Ectodermal cell (in vitro differentiated cells): ENCODE data around the gene KCNQ5.

Experiments used
- H3K27ac ChIP-seq: 2 replicates; pipeline ENCODE4 v1.7.0; 2013; ENCODE audit warnings: mild to moderate bottlenecking, low read depth, low read length; ENCODE audit not compliant: insufficient read depth, poor library complexity, severe bottlenecking
- H3K27me3 ChIP-seq: 2 replicates; pipeline ENCODE4 v1.7.0; 2013; ENCODE audit warnings: mild to moderate bottlenecking, low read length; ENCODE audit not compliant: insufficient read depth, control insufficient read depth, poor library complexity, severe bottlenecking
- H3K36me3 ChIP-seq: one replicate; pipeline ENCODE4 v1.7.0; 2013; ENCODE audit warnings: low read length; ENCODE audit not compliant: control insufficient read depth, insufficient read depth
- H3K4me1 ChIP-seq: one replicate; pipeline ENCODE4 v1.7.0; 2013; ENCODE audit warnings: low read length; ENCODE audit not compliant: control insufficient read depth, insufficient read depth
- H3K4me3 ChIP-seq: 2 replicates; pipeline ENCODE4 v1.7.0; 2013; ENCODE audit warnings: low read depth, low read length, control low read depth; ENCODE audit not compliant: insufficient read depth
- H3K9me3 ChIP-seq: 2 replicates; pipeline ENCODE4 v1.7.0; 2013; ENCODE audit warnings: mild to moderate bottlenecking, low read length, moderate library complexity; ENCODE audit not compliant: control insufficient read depth
- WGBS, 2 experiments: methylation state at CpG; one replicate each; pipeline ENCODE4 v1.1.7; 2013; ENCODE audit warnings: missing lambda C conversion rate in 2 of 2; 5-methylcytosine and 5-hydroxymethylcytosine counted together

KCNQ5 gene

GRCh38 chr6:72619883-72620696, 1.8 kb upstream of the KCNQ5 start:
- peaks cover 61% of the 10 kb centered on the region for H3K27me3 ChIP-seq
- H3K36me3 ChIP-seq = no peaks in the 10 kb centered on the region
- peaks cover 6% of the 10 kb centered on the region for H3K4me1 ChIP-seq
- no peaks in the 10 kb centered on the region for H3K9me3 ChIP-seq
- WGBS, 2 experiments = 11% methylated on average over 31 of the region's 31 CpGs
- H3K27ac ChIP-seq = no peak overlapping the region
- H3K4me3 ChIP-seq = peak overlapping the region; percentile 30

DNA sequence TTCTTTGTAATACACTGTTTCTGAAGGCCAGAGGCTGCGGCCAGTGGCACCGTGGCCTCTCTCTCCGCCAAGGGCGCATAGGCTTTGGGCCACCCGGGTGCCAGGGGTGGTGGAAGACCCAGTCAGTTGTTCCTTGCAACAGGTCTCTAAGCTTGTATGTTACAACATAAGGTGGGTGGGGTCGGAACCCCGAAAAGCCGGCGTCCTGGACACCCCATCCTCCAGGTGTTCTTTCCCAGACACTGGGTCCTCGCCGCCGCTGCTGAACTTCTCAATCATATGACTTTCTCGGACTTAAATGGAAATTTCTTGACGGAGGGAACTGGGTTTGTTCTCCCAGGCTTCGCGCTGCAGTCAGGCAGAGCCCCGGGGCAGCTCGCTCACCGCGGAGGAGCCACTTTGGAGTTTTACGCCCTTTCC, 983 bp upstream of the KCNQ5 start:
- H3K4me1 ChIP-seq = peaks cover 6% of the 10 kb centered on the region
- 10 to 11% methylated on average over 21 of the region's 21 CpGs for WGBS, 2 experiments
- H3K27ac ChIP-seq = no peak overlapping the region
- peak overlapping the region; percentile 47 for H3K4me3 ChIP-seq
- no peaks in the 10 kb centered on the region for H3K36me3 ChIP-seq
- H3K9me3 ChIP-seq = no peaks in the 10 kb centered on the region
- H3K27me3 ChIP-seq = peaks cover 61% of the 10 kb centered on the region

DNA sequence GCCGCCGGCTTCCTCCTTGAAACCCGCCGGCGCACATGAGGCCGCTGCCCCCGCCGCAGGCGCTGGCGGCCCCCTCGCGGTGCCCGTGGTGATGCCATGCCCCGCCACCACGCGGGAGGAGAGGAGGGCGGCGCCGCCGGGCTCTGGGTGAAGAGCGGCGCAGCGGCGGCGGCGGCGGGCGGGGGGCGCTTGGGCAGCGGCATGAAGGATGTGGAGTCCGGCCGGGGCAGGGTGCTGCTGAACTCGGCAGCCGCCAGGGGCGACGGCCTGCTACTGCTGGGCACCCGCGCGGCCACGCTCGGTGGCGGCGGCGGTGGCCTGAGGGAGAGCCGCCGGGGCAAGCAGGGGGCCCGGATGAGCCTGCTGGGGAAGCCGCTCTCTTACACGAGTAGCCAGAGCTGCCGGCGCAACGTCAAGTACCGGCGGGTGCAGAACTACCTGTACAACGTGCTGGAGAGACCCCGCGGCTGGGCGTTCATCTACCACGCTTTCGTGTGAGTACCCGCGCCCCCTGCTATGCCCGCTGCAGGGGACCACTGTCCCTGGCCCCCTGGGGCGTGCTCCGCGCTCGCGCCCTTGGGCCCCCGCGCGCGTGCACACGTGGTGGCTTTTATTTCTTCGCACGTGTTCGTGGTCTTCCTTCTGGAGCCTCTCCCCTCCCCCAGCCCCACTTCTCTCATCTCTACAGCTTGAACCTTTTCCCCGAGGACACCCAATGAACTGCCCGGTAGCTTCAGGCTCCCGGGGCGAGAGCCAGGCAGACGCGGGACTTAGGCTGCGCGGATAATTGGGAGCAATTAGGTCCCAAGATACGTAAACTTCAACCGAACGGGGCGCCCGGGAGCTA, 453 bp downstream of the KCNQ5 start:
- Histone ChIP-seq H3K4me3 (peak overlapping the region; percentile 47), H3K27me3 (peaks cover 61% of the 10 kb centered on the region), H3K9me3 (no peaks in the 10 kb centered on the region), H3K36me3 (no peaks in the 10 kb centered on the region), H3K4me1 (peaks cover 6% of the 10 kb centered on the region), H3K27ac (no peak overlapping the region)
- WGBS, 2 experiments = 1% methylated on average over 89 of the region's 89 CpGs

DNA sequence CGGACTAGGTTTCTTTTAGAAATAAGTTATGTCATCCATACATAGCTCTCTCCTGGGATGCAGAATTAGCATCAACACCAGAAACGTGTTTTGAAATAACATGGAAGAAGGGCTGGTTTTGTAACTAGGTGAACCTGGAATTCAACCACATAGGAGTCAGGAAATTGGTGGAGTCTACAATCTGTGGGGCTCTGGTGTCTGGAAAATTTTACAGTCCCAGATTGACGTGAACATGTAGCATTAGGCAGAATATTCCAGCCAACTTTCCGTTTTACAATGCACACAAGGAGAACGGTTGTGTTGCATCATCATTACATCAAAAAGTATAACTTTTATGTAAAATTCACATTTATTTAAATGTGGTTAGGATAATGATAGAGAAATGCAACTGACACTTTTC, 1.9 kb downstream of the KCNQ5 start:
- Histone ChIP-seq H3K4me1 (peaks cover 6% of the 10 kb centered on the region), H3K27ac (no peak overlapping the region), H3K4me3 (no peak overlapping the region), H3K27me3 (peaks cover 58% of the 10 kb centered on the region), H3K9me3 (no peaks in the 10 kb centered on the region), H3K36me3 (no peaks in the 10 kb centered on the region)
- WGBS, 2 experiments = 70 to 75% methylated on average over 4 to 5 of the region's 5 CpGs

DNA sequence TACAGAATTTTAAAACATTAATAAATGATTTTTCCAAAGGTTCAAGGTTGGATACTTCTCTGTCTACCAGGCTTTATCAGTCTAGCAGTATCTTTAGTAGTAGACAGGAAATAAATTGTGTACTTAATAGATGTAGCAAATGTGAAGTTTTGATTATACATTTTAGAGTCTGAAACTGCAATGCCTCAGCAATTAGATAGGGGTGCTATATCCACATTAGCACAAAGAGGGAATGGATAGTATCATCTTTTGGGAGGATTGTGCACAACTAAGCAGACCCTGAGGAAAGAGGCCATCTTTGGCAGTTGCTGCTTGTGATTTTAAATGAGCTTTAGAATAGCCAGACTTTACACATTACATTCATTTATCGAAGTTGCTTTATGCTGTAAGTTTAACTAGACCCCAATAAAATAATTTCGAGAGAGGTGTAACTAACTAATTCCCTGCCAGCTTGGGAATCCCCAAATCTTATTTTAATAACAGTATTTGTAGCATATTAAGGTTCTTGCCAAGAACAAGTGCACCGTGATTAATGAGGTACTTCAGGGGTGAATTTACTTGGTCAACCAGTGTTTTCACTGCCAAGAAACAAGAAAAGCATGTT, 2.8 kb downstream of the KCNQ5 start:
- Histone ChIP-seq H3K36me3 (no peaks in the 10 kb centered on the region), H3K27ac (no peak overlapping the region), H3K4me1 (peaks cover 6% of the 10 kb centered on the region), H3K4me3 (no peak overlapping the region), H3K27me3 (peaks cover 49% of the 10 kb centered on the region), H3K9me3 (no peaks in the 10 kb centered on the region)
- WGBS, 2 experiments = 73 to 100% methylated on average over 1 to 3 of the region's 3 CpGs

GRCh38 chr6:72626126-72626525, 4.3 kb downstream of the KCNQ5 start:
- WGBS, 2 experiments = 89 to 93% methylated on average over 2 of the region's 2 CpGs

DNA sequence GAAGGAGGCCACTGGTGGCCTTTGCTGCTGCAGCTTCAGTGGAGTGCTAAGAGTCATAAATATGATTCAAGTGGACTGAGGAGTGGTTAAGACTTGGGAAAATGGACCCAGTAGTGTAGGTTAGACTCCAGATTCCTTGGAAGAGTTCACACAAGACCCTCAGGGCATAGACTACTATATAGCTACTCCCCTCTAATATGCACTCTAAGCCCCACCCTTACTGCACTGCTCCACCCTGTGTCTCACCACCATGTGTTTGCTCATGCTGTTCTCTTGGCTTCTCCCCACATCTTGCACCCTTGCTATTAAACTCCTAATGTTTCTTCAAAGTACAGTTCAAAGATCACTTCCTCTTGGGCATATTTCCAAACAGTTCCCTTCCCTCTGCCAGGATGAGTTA, 5.7 kb downstream of the KCNQ5 start:
- Histone ChIP-seq H3K36me3 (no peaks in the 10 kb centered on the region), H3K4me1 (peaks cover 4% of the 10 kb centered on the region), H3K27me3 (peaks cover 20% of the 10 kb centered on the region), H3K27ac (no peak overlapping the region), H3K9me3 (no peaks in the 10 kb centered on the region), H3K4me3 (no peak overlapping the region)

More at GRCh38 chr6:72626126-72626525, 4.3 kb downstream of the KCNQ5 start:
- H3K27me3 ChIP-seq = peaks cover 35% of the 10 kb centered on the region
- no peak overlapping the region for H3K27ac ChIP-seq
- peaks cover 6% of the 10 kb centered on the region for H3K4me1 ChIP-seq
- no peak overlapping the region for H3K4me3 ChIP-seq
- H3K36me3 ChIP-seq = no peaks in the 10 kb centered on the region
- H3K9me3 ChIP-seq = no peaks in the 10 kb centered on the region

DNA sequence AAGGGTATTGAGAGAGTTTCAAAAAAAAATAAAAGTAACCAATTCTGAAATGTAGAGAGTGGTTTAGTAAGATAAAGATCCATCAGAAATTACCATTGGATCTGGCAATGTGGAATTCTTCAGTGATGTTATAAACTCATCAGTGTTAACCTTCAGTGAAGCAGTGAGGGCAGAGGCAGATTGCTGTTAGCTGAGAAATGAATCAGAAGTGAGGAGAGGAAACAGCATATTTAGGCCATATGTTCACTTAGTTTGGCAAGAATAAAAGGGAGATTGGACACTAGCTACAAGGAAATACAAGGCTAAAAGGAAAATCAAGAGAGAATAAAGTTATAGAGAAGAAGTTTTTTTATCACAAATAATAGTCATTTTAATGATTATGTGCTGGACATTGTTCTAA, 9.6 kb downstream of the KCNQ5 start:
- H3K9me3 ChIP-seq = no peaks in the 10 kb centered on the region

DNA sequence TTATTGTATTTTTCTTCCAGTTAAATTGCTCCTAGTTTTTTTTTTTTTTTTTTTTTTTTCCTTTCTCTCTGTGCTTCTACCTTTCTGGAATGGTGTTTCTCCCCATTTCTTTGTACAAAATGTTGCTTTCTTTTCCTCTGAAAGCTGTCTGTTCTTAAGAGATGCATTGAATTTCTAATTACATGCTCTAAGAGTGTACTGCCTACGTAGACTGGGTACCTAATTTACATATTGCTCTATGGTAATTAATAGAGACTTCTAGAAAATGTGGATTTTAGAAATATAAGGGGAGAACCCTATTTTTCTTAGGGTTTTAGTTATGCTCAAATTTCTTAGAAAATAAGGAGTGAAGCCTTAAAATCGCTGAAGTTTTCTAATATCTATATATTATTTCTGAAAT, 13.8 kb downstream of the KCNQ5 start:
- no peaks in the 10 kb centered on the region for H3K36me3 ChIP-seq
- no peak overlapping the region for H3K27ac ChIP-seq
- no peaks in the 10 kb centered on the region for H3K4me1 ChIP-seq
- WGBS, 2 experiments = 71% methylated on average over 1 of the region's 2 CpGs; no CpG with 5 or more reads in 1 of the 2 experiments
- H3K4me3 ChIP-seq = no peak overlapping the region
- H3K9me3 ChIP-seq = no peaks in the 10 kb centered on the region
- no peaks in the 10 kb centered on the region for H3K27me3 ChIP-seq

More for the DNA sequence above, 9.6 kb downstream of the KCNQ5 start:
- no peaks in the 10 kb centered on the region for H3K4me1 ChIP-seq
- H3K27me3 ChIP-seq = no peaks in the 10 kb centered on the region
- no peak overlapping the region for H3K27ac ChIP-seq
- no peak overlapping the region for H3K4me3 ChIP-seq
- H3K36me3 ChIP-seq = no peaks in the 10 kb centered on the region

- Histone ChIP-seq H3K9me3 (no peaks in the 10 kb centered on the region), H3K27ac (no peak overlapping the region), H3K4me1 (no peaks in the 10 kb centered on the region), H3K27me3 (no peaks in the 10 kb centered on the region), H3K4me3 (no peak overlapping the region), H3K36me3 (no peaks in the 10 kb centered on the region)
- WGBS, 2 experiments = 83 to 97% methylated on average over 1 to 2 of the region's 2 CpGs
These were observed 14.4 kb downstream of the KCNQ5 start for GRCh38 chr6:72636215-72636614.
